Neutrophil (primary cell): ENCODE measurements around the gene CYP3A4.
"Not testable (repeated sequence)": the region's sequence is repeated elsewhere in the genome, so short reads cannot be mapped to it uniquely, and the experiment has no call there.

Experiments
- H3K27ac ChIP-seq: fragments of 200-600 bp; sonication (generic); 2 replicates; pipeline ENCODE4 v1.5.1; 2016; ENCODE audit warnings: mild to moderate bottlenecking, moderate library complexity
- H3K27me3 ChIP-seq: fragments of 200-600 bp; sonication (generic); 2 replicates; pipeline ENCODE4 v1.6.0; 2016; ENCODE audit warnings: mild to moderate bottlenecking
- H3K36me3 ChIP-seq: fragments of 200-600 bp; sonication (generic); 2 replicates; pipeline ENCODE4 v1.5.1; 2017
- H3K4me1 ChIP-seq, 2 experiments: fragments of 200-600 bp in 1 of 2; sonication (generic) in 1 of 2; 1 replicate in 1 of 2; 2 replicates in 1 of 2; pipeline versions ENCODE4 v1.5.1 to v1.6.1; 2013 to 2016; ENCODE audit warnings: low read depth in 1 of 2, low read length in 1 of 2, mild to moderate bottlenecking in 1 of 2, moderate library complexity in 1 of 2; ENCODE audit not compliant: control insufficient read depth in 1 of 2, insufficient read depth in 1 of 2
- H3K4me3 ChIP-seq, 2 experiments: fragments of 200-600 bp in 1 of 2; sonication (generic) in 1 of 2; 1 replicate in 1 of 2; 2 replicates in 1 of 2; pipeline ENCODE4 v1.5.1; 2013 to 2016; ENCODE audit warnings: low read depth in 1 of 2, low read length in 1 of 2, mild to moderate bottlenecking in 1 of 2, moderate library complexity in 1 of 2
- H3K9me3 ChIP-seq: fragments of 200-600 bp; sonication (generic); 2 replicates; pipeline ENCODE4 v1.5.1; 2016
- CTCF ChIP-seq: fragments of 200-600 bp; sonication (generic); IDR thresholded peaks from 2 replicates; pipeline ENCODE4 v1.5.1; 2016; ENCODE audit warnings: antibody characterized with exemption

The CYP3A4 gene

GRCh38 chr7:99755085-99755484 lies 28.9 kb downstream of the CYP3A4 start:
- Histone ChIP-seq H3K4me3 (no peak overlapping the region), H3K9me3 (no peaks in the 10 kb centered on the region), H3K27me3 (peaks cover 51% of the 10 kb centered on the region), H3K27ac (no peak overlapping the region), H3K4me1 (no peaks in the 10 kb centered on the region), H3K36me3 (no peaks in the 10 kb centered on the region)
- no peak for TF ChIP-seq CTCF

GRCh38 chr7:99752356-99752755 lies 31.6 kb downstream of the CYP3A4 start:
- no peak for TF ChIP-seq CTCF
- Histone ChIP-seq H3K36me3 (no peaks in the 10 kb centered on the region), H3K27ac (no peak overlapping the region), H3K27me3 (peaks cover 75% of the 10 kb centered on the region), H3K4me3 (no peak overlapping the region), H3K9me3 (no peaks in the 10 kb centered on the region), H3K4me1 (no peaks in the 10 kb centered on the region)

GRCh38 chr7:99751322-99752052 lies 32.5 kb downstream of the CYP3A4 start:
- not testable (repeated sequence) for H3K4me3 ChIP-seq, H3K9me3 ChIP-seq, H3K36me3 ChIP-seq, H3K27ac ChIP-seq, H3K4me1 ChIP-seq
- H3K27me3 ChIP-seq = peaks cover 78% of the 10 kb centered on the region

- Histone ChIP-seq H3K27ac (no peak overlapping the region), H3K4me3 (no peak overlapping the region), H3K27me3 (peaks cover 65% of the 10 kb centered on the region), H3K4me1 (no peaks in the 10 kb centered on the region), H3K36me3 (no peaks in the 10 kb centered on the region), H3K9me3 (no peaks in the 10 kb centered on the region)
- TF ChIP-seq CTCF = no peak
Measured at GRCh38 chr7:99748846-99749579, 35.0 kb downstream of the CYP3A4 start.

GRCh38 chr7:99746915-99747314 lies 37.1 kb downstream of the CYP3A4 start:
- H3K4me1 ChIP-seq, H3K4me3 ChIP-seq, H3K9me3 ChIP-seq, H3K36me3 ChIP-seq, H3K27ac ChIP-seq: not testable (repeated sequence)
- peaks cover 46% of the 10 kb centered on the region for H3K27me3 ChIP-seq

GRCh38 chr7:99745395-99745794 lies 38.6 kb downstream of the CYP3A4 start:
- Histone ChIP-seq H3K4me1 (peaks cover 11 to 14% of the 10 kb centered on the region in 2 experiments), H3K27me3 (peaks cover 31% of the 10 kb centered on the region)
- H3K36me3 ChIP-seq = not testable (repeated sequence)

GRCh38 chr7:99742737-99743394 lies 41.1 kb downstream of the CYP3A4 start:
- H3K4me1 ChIP-seq = peaks cover 19 to 20% of the 10 kb centered on the region in 2 experiments
- no peak overlapping the region for H3K4me3 ChIP-seq
- no peaks in the 10 kb centered on the region for H3K9me3 ChIP-seq
- peaks cover 8% of the 10 kb centered on the region for H3K27me3 ChIP-seq
- no peak for TF ChIP-seq CTCF
- no peak overlapping the region for H3K27ac ChIP-seq
- H3K36me3 ChIP-seq = no peaks in the 10 kb centered on the region

More at GRCh38 chr7:99745395-99745794, 38.6 kb downstream of the CYP3A4 start:
- H3K27ac ChIP-seq, H3K9me3 ChIP-seq, H3K4me3 ChIP-seq: not testable (repeated sequence)
